ENCODE measurements around the gene DHRS12.

The DHRS12 gene

DNA sequence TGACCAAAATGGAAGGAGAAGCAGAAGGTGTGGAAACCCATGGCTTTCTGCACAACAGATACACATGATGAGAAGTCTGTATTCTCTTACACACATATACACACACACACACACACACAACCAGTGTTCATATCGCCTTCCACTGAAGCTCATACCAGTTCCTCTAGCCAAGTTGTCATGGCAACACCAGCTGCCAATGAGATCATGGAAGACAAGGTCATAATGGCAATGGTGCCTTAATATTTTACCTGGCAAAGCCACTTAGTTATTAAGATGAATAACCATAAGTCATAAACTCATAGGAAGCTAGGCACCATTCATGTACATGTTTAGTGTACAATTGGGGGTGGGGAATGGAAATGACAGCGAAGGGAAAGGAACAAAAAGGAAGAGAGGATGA lies 2.6 kb upstream of the DHRS12 start:
- no peak for DNase-seq

DNA sequence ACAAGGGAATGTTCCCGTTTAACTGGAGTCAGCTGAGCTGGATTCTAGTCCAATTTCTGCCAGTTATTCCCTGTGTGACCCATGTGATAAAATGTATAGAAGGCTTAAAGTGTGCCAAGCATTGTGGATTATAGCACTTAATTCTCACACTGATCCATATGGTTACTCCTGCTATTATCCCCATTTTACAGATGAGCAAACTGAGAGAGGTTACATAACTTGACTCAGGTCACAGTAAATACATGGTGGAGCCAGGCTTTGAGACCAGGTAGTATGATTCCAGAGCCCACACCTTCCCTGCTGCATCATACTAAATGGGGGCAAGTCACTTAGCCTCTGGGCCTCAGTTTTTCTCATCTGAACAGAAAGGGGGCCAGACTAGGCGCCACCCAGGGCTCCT lies 2.0 kb upstream of the DHRS12 start:
- no peak for DNase-seq

DNA sequence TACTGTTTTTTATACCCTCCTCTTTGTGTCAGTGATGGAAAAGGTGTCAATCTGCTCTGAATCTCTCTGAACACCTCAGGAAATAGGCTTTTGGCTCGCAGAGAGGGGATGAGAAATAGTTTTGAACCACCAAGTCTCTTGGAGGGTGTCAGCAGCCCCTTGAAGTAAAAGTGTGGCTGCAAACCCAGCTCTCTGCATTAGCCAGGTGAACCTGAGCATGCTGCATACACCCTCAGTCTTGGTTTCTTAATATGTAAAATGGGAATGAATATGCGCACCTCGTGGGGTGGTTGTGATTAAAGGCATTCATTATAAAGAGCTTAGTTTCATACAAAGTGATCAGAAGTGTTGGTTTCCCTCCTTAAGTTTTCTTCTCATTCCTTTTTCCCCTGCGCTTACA lies 1.4 kb upstream of the DHRS12 start:
- DNase-seq = no peak

DNA sequence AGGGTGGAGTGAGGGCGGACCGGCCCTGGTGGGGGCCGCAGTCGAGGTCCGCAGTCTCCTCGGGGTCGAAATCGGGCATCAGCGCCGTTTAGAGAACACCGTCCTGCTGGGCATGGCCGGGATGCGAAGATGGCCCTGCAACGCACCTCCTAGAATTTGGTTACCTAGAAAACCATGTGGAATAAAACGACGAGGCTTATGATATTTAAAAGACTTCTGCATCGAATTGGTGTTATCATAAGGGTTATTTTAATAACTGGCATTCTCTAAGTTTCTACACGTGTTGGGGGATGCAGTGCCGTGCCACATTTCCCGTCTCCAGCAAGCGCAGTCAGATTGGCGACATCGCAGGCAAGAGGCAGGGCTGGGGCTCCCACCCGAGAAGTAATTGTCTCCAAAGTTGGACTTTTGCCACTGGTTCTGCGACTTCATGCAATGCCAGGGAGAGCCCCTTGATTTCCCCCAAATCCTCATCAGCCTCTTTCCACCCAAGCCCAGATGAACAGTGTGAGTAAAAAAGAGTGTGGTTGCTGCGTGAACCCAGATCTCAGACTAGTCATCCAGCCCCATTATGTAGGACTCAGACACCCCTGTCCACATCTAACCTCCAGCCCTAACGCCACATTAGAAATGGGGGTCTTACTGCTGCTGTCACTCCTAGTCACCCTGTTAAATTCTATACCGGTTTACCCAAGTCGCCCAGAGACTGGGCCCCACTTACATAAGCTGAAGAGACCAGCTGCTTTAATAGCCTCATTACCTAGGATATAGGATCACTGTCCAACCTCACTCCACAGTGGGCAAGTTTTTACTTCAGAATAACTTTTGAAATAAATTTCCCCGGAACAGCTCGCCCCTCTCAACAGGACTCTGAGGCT lies 571 bp upstream of the DHRS12 start:
- DNase-seq = no peak

DNA sequence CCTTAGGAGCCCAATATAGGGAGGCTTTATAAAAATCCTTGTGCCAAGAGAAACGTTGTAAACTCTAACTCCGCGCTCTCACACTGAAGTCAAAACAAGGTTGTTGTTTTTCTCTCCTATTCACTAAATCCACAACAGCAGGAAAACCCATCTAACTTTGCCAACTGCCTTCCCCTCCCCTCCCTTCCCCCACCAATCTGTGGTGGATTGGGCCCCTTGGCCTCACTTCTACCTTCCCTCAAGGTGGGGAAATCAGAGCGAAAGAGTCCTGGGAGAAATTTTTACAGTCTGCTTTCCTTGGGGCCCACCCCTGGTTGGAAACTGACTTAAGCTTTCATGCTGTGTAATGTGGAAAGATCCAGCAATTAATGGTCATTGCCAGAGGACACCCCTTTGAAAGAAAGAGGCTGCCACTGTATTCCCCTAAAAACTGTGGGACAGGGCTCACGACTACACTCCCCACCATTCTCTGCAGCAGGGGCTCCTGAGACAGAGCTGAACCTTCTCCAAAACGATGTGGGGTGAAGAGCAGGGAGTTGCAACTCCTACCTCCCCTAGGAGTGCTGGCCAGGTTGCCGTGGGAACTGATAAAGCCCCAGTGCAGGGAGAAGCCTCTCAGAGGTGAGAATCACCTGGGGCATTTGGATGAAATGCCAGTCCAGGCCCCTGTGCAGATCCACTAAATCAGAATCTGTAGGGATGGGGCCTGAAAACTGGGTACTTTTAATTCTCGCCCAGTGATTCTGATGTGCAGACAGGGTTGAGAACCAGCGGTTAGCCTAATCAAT lies 1.1 kb downstream of the DHRS12 start:
- no peak for DNase-seq

DNA sequence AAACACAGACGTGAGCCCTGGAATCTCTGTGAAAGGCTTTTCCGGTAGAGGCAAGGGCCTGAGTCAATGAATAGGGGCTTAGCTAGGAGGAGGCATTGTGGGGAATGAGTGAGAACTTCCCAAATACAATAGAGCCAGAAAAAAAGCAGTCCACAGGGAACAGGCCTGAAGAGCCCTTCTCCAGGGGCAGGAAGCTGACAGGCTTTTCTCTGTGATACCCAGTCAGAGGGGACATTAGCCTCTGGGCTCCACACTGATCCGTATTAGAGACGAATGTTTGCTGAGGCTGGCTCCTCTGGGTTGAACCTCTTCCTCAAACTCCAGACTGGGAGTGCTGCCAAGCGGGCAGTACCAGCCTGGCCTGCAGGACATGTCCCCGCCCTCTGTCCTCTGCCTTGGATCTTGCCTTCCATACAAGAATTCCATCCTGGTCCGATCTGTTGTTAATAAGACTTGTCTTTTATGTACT lies 2.3 kb downstream of the DHRS12 start:
- DNase-seq = no peak

DNA sequence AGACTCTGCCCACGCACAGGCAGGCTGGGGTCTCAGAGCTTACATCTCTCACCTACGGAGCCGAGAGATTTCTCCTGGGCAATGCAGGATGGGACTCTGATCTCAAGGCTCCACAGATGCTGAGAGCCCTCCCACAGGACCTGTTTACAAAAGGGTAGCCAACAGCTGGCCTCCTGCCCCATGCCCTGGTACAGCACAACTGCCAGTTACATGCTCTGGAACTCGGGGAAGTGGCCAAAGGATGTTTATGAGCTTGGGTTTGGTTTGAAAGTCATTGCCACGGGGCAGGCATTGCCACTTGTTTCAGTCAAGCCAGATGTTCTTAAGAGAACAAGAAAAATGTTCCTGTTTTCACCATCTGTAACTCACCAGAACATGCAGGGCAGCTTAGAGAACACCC lies 3.5 kb downstream of the DHRS12 start:
- DNase-seq = no peak

DNA sequence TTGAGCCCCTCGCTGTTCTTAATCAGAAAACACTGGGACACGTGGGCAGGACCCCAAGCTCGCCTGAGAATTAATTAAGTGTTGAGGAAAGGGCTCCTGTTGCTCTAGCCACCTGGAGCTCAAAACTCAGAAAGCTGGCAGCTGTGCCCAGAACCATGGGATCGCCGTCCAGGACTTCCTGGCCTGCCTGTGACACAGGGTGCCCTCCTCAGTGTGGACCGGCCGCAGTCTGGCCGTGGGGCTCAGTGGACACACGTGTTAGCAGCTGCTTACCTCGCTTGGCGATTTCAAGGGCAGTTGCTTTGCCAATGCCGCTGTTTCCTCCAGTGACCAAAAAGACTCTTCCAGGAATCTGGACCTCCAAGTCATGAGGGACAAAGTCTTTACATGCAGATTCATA lies 4.7 kb downstream of the DHRS12 start:
- DNase-seq = no peak

DNA sequence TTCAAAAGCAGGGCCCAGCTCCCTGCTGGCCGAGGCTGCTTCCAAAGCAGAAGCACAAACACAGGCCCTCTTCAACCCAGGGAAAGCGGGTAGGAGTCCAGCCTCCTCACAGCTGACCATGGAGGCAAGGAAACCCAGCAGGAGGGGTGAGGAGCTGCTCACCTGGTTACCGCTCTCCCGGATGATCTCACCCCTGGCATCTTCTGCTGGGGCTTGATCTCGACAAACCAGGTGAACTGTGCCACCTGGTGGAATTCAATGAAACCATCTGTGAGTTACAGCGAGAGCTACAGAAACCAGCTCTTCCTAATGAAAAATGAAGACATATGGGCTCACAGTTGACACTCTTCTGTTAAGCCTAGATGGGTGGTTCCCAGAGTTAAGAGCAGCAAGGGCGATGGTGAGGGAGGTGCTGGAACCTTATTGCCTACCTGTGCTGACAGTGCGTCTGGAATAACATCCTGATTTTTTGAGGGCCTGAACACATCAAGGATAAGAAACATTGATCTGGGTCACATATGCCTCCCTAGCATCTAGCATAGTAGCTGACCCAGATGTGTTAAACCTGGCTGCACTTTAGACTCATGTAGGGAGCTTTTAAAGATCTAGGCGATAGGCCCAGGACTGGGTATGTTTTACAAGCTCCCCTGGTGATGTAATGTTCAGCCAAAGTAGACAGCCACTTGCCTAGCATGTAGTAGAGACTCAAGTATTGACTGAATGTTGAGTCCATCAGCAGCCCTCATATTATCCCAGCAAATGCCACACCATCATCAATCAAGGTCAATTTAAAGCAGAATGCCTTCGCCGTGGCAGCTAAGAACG lies 6.1 kb downstream of the DHRS12 start:
- DNase-seq = peak; percentile 11

DNA sequence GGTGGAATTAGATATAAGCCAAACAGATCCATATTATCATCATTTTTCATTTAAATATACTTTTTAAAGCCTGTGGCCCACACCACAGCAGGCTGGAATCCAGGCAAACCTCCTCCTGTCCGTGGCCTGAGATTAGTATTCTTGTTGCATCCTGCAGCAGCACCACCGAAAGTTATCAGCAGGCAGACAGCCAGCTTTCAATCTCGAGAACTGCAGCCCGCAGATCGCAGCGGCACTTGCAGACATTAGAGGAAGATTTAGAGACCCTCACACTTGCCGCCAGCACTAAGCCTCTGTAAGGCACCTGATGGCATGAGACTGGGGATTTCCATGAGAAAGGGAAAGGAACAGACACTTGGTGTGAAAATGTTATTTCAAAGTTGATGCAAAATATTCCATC lies 7.4 kb downstream of the DHRS12 start:
- DNase-seq = no peak

DNA sequence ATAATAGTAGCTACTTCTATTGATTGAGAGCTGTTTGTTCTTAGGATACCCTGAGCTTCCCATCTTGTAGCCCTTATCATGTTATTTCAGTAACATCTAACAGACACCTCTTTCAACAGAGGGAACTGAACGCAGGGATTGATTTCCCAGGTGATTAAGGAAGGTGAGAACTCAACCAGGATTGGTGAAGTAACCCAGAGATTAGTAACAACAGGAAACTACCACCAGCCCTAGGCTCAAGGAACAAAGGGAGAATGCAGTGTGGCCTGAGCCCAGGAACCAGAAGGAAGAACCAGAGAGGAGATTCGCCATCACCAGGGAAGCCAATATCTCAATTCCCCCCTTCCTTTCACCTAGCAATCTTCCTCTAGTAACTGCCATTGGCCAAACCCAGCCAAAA lies 8.5 kb downstream of the DHRS12 start:
- DNase-seq = no peak

DNA sequence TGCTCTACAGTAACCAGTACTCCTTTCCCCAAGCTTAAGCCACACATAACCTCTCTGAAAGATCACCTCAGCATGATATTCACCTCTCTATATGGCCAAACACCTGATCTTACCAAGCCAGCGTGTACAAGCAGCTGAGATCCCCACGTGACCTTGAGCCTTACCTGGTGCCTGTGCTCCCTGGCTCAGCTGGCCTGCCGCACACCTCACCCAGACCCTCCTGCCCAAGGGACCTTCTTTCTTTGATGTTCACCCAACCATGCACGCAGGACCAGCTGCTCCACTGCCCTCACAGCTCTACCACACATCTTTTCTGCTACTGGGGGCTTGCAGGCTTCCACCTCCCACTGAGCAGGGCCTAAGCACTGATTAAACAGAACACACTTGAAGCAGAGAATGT lies 9.0 kb downstream of the DHRS12 start:
- DNase-seq = no peak

DNA sequence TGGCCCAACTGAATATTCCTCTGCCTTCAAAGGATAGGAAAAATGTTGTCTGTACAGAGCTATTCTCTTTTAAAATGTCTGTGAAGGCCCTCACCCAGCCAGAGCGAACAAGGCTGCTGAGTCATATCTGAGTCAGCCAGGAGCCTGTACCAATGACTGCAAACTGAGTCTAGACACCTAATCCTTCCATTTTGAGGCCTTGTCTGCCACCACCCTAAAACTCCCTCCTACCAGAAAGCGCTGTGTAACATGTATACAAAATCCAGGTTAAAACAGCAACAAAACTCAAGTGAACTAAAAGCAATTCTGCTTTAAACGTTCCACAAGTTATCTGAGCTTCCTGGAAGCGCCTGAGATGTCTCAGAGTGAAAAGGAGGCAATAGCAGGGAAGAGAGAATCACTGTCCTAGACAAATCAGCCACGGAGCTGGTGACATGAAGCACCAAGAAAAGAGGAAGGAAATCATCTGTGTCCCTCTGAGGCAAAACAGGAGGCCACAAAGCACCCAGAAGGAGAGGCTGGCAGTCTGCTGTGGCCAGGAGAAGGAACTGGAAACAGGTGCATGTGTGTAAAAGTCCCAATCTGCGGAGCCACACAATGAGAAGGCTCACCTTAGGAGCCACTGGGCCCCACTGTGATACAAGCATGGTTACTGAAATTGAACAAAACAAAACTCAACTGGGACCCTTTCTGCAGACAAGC lies 10.2 kb downstream of the DHRS12 start:
- no peak for DNase-seq

DNA sequence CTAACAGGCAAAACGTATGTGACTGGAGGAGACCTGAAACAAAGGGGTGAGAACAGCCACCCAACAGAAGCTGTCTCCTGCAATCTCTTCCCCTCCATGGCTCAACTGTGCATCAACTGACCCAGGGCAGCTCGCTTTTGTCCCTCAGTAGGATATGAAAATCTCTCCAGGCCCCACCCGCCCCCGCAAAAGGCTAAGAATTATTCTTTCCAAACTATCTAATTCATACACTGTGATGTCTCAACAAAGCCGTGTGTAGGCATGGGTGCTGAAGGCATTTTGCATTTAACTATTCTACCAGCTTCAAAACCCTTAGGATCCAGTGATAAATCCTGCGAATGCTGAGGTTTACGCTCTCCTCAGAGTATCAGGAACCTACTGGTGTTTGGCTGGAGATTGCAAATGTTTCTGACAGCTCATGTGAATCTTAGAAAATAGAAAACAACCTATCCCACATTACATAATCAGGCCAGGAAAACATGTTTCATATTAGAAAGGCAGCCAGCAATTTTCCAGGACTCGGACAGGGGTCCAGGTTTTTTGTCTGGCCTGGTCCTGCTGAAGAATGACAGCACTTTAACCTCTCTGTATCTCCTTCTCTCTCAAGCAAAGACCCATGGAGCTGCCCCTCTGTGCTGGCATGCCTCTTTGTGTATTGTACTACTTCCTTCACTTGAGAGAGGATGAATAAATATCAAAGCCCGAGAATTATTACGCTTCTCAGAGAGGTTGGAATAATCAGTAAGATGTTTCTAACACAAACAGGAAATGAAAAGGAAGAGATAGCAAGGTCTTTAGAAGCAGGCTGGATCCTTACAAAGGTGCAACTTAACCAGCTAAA lies 17.3 kb downstream of the DHRS12 start:
- no peak for DNase-seq

DNA sequence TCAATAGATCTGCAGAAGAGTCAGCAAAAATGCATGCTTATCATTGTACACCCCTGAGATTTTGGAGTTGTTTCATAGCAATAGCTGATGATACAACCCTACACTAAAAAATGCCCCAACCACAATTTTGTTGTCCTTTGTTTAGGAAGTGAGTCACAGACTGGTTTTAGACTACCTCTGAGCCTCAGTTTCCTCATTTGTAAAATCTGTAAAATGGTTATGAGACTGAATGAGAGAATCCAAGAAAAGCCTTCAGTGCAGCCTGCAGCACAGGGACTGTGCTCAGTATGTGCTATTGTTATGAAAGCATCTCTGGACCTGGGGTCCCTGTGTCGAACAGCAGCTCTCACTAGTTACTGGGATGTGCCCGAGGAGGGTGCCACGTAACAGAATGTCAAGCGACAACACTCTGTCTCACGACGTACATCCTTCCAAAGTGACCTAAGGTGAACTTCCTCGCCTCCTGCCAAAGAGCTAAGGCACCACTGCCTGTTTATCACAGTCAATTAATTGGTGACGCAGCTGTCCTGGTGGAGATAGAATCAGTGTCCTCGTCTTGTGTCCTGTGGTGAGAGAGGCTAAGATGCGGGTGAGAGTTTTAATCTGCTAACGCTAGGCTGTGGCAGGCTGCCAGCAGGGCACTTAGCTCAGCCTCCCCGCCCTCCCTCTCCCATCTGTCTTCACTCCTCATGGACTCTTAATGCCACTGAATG lies 18.1 kb downstream of the DHRS12 start:
- DNase-seq = peak; percentile 23

DNA sequence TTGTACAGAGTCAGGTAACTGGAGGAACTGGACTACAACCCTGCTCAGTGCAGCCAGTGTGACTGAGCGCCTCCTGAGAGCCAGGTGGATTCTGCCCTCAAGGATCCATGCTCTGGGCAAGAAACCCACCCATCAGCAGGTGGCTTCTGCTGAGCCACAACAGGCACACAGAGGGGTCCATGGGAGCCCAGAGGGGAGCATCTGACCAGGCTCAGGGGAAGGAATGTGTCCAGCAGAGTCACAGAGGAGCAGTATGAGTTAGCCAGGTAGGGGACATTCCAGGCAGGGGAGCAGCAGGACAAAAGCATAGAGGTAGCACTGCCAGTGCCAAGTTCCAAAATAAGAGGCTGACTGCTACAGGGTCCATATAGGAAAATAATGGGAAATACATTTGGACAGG lies 19.9 kb downstream of the DHRS12 start:
- no peak for DNase-seq

DNA sequence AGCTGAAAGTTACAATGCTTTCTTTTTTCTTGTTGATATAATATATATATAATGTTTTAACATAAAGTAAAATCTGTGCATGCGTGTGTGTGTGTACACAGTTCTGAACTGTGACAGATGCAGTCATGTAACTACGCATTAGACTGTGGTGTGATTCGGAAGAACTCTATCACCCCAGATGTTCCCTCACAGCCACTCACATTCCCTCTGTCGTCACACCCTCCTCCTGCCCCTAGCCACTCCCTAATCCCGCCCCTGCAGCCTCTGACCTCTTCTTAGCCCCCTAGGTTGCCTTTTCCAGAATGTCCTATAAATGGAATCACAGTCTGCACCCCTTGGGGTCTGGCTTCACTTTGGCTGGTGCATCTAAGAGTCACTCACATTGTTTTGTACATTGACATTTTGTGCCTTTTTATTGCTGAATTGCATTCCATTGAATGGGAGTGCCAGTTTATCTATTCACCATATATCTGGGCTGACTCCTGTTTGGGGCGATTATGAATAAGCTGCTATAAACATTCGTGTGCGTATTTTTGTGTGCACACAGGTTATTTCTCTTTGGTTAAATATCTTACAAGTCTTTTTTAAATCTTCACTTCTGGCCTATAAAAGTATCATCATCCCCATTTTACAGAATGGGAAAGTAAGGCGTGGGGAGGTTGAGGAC lies 20.4 kb downstream of the DHRS12 start:
- no peak for DNase-seq

DNA sequence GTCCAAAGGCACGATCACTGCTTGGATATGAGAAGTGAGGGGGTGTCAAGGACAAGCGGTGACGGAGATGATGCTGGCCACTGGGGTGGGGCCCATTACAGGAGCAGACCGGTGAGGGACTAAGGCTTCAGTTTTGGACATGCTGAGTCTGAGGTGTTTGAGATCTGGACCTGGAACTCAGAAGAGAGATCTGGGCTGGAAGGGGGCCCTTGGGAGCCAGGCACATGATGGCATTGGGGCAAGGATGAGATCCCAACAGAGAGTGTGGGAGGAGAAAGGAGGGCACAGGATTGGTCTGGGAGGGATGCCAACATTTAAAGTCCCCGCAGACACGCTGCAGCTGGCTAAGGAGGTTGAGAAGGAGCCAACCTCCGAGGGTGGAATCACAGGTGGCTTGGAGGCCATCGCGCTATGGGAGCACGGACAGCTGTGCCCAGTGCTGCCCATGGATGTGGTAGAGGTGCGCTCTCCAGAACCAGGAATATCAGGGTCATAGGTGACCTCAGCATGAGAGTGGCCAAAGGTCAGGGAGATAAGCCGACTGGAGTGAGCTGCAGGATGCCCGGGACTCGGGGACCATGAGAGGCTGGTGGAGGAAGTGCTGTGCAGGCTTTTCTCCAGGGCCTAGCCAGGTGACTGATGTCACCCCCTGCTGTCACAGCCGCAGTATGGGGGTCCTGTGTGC lies 21.8 kb downstream of the DHRS12 start:
- no peak for DNase-seq

DNA sequence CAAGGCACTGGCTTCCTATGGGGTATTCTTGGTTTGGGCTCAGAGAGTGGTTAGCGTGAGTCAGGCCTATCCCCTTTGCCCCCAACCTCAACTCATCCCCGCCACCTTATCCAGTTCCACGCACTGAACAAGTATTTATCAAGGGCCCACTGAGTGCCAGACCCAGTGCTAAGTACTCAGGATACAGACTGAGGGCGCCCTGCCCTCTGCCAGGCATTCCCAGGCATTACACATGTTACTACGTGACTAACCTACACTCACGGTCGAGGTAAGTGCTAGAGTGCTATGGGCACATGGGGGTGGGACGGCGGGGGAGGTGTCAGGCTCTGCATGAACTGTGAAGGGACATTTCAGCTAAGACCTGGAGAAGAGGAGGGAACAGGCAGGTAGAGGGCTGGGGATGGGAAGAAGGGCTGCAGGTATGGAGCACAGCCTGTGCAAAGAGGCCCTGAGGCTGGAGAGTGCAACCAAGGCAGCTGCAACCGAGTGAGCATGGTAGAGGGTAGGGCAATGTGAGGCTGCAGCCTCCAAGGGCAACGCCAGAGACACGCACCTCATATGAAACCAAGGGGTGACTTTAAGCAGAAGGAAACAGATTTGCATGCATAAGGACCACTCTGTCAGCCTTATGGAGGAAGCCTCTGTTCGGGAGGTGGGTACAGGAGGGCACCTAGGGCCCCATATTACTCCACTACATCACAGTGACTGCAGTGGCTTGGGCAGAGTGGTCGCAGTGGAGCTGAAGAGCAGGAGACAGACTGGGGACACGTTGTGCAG lies 22.5 kb downstream of the DHRS12 start:
- no peak for DNase-seq
